HFFc6 (cell line): ENCODE measurements around the gene ATE1. TPM values are rescaled to one million over a fixed set of nuclear protein-coding genes. Genes with fewer than 3 reads are reported as not detected.
A peak's percentile ranks its signal among the peaks of the same experiment; 100 is the strongest.

ENCODE experiments used
- DNase-seq: peaks from one replicate; pipeline ENCODE4 v3.0.0-alpha.2; 2018
- H3K27ac Mint-ChIP-seq: 2 replicates; pipeline ENCODE4 v1.8.0; 2020; ENCODE audit warnings: mild to moderate bottlenecking, mixed read lengths
- H3K27me3 Mint-ChIP-seq: 2 replicates; pipeline ENCODE4 v1.8.0; 2021; ENCODE audit warnings: mild to moderate bottlenecking, moderate library complexity, mixed read lengths; ENCODE audit not compliant: insufficient read depth
- H3K36me3 Mint-ChIP-seq: 2 replicates; pipeline ENCODE4 v1.8.0; 2021; ENCODE audit warnings: low read depth, mixed read lengths
- H3K4me1 Mint-ChIP-seq: 2 replicates; pipeline ENCODE4 v1.8.0; 2020; ENCODE audit warnings: low read depth, mixed read lengths
- H3K4me3 Mint-ChIP-seq: 2 replicates; pipeline ENCODE4 v1.8.0; 2020; ENCODE audit warnings: mild to moderate bottlenecking, moderate library complexity, mixed read lengths
- H3K9me3 Mint-ChIP-seq: 2 replicates; pipeline ENCODE4 v1.8.0; 2020; ENCODE audit warnings: mild to moderate bottlenecking, mixed read lengths
- total RNA-seq, 6 experiments: library from RNA; stranded (reverse); fragmentation: NEBNext Ultra II Directional; extraction: Animal tissue kit (Norgen Biotek cat#: 25700); gene quantifications; 2 replicates in 1 of 6; 3 replicates in 5 of 6; pipeline ENCODE4 v1.2.3, GENCODE V29; 2021
- TF ChIP-seq, protein P1 (sequence below): fragments of 200-600 bp; sonication (generic); IDR thresholded peaks from 2 replicates; pipeline ENCODE4 v1.5.0; 2021; ENCODE audit warnings: antibody characterized with exemption, mild to moderate bottlenecking

Gene ATE1
- total RNA-seq, 6 experiments from 2014 or later, result 19.4 to 25.2 (median 21.0) TPM

GRCh38 chr10:121753726-121754476 lies 173.9 kb downstream of the ATE1 start:
- Mint-ChIP-seq H3K27ac (peak overlapping the region; percentile 99), H3K9me3 (peaks cover 30% of the 10 kb centered on the region), H3K4me3 (peak overlapping the region; percentile 81), H3K4me1 (peaks cover 29% of the 10 kb centered on the region), H3K27me3 (no peaks in the 10 kb centered on the region; the same call in 1 of the 2 replicates), H3K36me3 (peaks cover 34% of the 10 kb centered on the region)
- TF ChIP-seq, protein P1, sequence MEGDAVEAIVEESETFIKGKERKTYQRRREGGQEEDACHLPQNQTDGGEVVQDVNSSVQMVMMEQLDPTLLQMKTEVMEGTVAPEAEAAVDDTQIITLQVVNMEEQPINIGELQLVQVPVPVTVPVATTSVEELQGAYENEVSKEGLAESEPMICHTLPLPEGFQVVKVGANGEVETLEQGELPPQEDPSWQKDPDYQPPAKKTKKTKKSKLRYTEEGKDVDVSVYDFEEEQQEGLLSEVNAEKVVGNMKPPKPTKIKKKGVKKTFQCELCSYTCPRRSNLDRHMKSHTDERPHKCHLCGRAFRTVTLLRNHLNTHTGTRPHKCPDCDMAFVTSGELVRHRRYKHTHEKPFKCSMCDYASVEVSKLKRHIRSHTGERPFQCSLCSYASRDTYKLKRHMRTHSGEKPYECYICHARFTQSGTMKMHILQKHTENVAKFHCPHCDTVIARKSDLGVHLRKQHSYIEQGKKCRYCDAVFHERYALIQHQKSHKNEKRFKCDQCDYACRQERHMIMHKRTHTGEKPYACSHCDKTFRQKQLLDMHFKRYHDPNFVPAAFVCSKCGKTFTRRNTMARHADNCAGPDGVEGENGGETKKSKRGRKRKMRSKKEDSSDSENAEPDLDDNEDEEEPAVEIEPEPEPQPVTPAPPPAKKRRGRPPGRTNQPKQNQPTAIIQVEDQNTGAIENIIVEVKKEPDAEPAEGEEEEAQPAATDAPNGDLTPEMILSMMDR, result peak; percentile 73
- DNase-seq, result peak; percentile 86

DNA sequence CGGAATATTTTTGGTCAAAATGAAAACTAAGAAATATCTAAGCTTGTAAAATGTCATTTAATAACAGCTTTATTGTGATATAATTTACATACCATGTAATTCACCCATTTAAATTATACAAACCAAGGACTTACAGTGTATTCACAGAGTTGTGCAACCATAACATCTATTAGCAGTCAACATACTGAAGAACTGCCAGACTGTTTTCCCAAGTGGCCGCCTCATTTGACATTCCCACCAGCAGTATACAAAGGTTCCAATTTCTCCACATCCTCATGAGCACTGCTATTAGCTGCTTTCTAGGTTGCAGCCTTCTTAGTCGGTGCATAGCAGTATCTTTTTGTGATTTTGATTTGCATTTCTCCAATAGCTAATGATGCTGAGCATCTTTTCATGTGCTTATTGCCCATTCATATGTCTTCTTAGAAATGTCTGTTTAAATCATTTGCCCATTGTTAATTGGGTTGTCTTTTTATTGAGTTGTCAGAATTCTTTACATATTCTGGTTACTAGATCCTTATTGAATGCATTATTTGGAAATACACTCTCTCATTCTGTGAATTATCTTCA lies 176.6 kb downstream of the ATE1 start:
- Mint-ChIP-seq H3K4me1 (peaks cover 29% of the 10 kb centered on the region), H3K36me3 (peaks cover 14% of the 10 kb centered on the region), H3K27ac (no peak overlapping the region), H3K4me3 (no peak overlapping the region), H3K27me3 (no peaks in the 10 kb centered on the region; the same call in 1 of the 2 replicates), H3K9me3 (peaks cover 11% of the 10 kb centered on the region)
- TF ChIP-seq, protein P1, result no peak
- DNase-seq, result no peak

GRCh38 chr10:121747163-121747775 lies 180.6 kb downstream of the ATE1 start:
- H3K36me3 Mint-ChIP-seq, result no peaks in the 10 kb centered on the region
- H3K4me1 Mint-ChIP-seq, result no peaks in the 10 kb centered on the region; the same call in 1 of the 2 replicates
- TF ChIP-seq, protein P1, result no peak
- H3K4me3 Mint-ChIP-seq, result no peak overlapping the region
- H3K9me3 Mint-ChIP-seq, result no peaks in the 10 kb centered on the region
- no peak for DNase-seq
- H3K27me3 Mint-ChIP-seq, result no peaks in the 10 kb centered on the region
- no peak overlapping the region for H3K27ac Mint-ChIP-seq

GRCh38 chr10:121741248-121741792 lies 186.5 kb downstream of the ATE1 start:
- peaks cover 3% of the 10 kb centered on the region; the same call in 1 of the 2 replicates for H3K27me3 Mint-ChIP-seq
- no peak overlapping the region for H3K4me3 Mint-ChIP-seq
- DNase-seq, result no peak
- TF ChIP-seq, protein P1, result no peak
- no peak overlapping the region for H3K27ac Mint-ChIP-seq
- no peaks in the 10 kb centered on the region for H3K9me3 Mint-ChIP-seq
- peaks cover 8% of the 10 kb centered on the region for H3K4me1 Mint-ChIP-seq
- H3K36me3 Mint-ChIP-seq, result 0 out of 2 replicates have a peak, but pooled peaks cover 3% of the 10 kb centered on the region

GRCh38 chr10:121740069-121740468 lies 187.8 kb downstream of the ATE1 start:
- DNase-seq, result no peak
- Mint-ChIP-seq H3K4me1 (peaks cover 8% of the 10 kb centered on the region), H3K27me3 (peaks cover 3% of the 10 kb centered on the region; the same call in 1 of the 2 replicates), H3K36me3 (0 out of 2 replicates have a peak, but pooled peaks cover 3% of the 10 kb centered on the region), H3K27ac (no peak overlapping the region), H3K9me3 (no peaks in the 10 kb centered on the region), H3K4me3 (no peak overlapping the region)
- TF ChIP-seq, protein P1, result no peak
